Activated naive CD4-positive, alpha-beta T cell treated with anti-CD3 and anti-CD28 coated beads, Interleukin-2, amount 50 U/mL, for 72 hours (primary cell): ENCODE data around the gene MIB1. TPM values are rescaled to one million over a fixed set of nuclear protein-coding genes. Genes with fewer than 3 reads are reported as not detected.

Source experiments
- ATAC-seq, 2 donors: fragments of 150-1000 bp; cut with Tn5 transposase; 2 replicates each; pipeline ENCODE4 v1.10.0; 2021; ENCODE audit warnings: mild to moderate bottlenecking in 2 of 2, moderate library complexity in 2 of 2
- DNase-seq, 2 donors: peaks; one replicate each; pipeline ENCODE4 v3.0.0; 2021 to 2022; ENCODE audit warnings: low spot score in 2 of 2
- H3K27ac Mint-ChIP-seq, 2 donors: one replicate each; pipeline ENCODE4 v1.8.0; 2022; ENCODE audit warnings: mild to moderate bottlenecking in 2 of 2, mixed read lengths in 2 of 2
- H3K36me3 Mint-ChIP-seq, 2 donors: one replicate each; pipeline ENCODE4 v1.8.0; 2022; ENCODE audit warnings: mixed read lengths in 2 of 2
- H3K9me3 Mint-ChIP-seq, 2 donors: one replicate each; pipeline ENCODE4 v1.8.0; 2022; ENCODE audit warnings: mixed read lengths in 2 of 2
- total RNA-seq, 2 donors: library from RNA; stranded (reverse); gene quantifications; one replicate each; pipeline ENCODE4 v1.2.3, GENCODE V29; 2022

MIB1 gene
- total RNA-seq, 2 donors from 2014 or later = 32.5 to 43.7 TPM

GRCh38 chr18:21896732-21897336, 156.2 kb downstream of the MIB1 start:
- DNase-seq (no peak), ATAC-seq (no peak)
- Mint-ChIP-seq H3K9me3 (no peaks in the 10 kb centered on the region), H3K27ac (no peak overlapping the region), H3K36me3 (no peaks in the 10 kb centered on the region)

- no peaks in the 10 kb centered on the region for H3K9me3 Mint-ChIP-seq
Measured at GRCh38 chr18:21897811-21898210, 157.2 kb downstream of the MIB1 start.

DNA sequence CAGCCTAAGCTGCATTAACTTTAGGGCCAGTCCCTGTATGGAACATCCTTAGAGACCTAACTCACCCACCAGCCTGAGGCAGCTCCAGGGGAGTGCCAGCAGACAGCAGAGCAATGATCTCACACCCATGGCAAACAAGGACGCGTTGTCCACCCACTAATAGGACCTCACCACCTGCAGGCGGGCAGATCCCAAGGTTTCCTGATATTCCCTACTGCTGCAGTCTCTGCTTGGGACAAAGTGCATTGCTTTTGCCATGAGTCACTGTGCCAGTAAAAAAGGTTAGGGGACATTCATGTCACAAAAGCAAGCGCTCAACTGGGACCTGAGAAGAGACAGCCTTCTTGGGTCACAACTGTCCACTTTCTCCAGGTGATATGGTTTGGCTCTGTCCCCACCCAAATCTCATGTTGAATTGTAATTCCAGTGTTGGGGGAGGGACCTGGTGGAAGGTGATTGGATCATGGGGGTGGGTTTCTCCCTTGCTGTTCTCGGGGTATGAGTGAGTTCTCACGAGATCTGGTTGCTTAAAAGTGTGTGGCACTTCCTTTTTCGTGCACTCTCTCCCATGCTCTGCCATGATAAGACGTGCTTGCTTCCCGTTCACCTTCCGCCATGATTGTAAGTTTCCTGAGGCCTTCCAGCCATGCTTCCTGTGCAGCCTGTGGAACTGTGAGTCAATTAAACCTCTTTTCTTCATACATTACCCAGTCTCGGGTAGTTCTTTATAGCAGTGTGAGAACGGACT, 160.2 kb downstream of the MIB1 start:
- ATAC-seq (no peak), DNase-seq (no peak)
- Mint-ChIP-seq H3K27ac (no peak overlapping the region), H3K9me3 (no peaks in the 10 kb centered on the region), H3K36me3 (no peaks in the 10 kb centered on the region)

More at GRCh38 chr18:21897811-21898210, 157.2 kb downstream of the MIB1 start:
- Mint-ChIP-seq H3K27ac (no peak overlapping the region), H3K36me3 (no peaks in the 10 kb centered on the region)
- DNase-seq (peak in 1 of 2 donors; percentile 36), ATAC-seq (peak in 1 of 2 donors; percentile 58)

GRCh38 chr18:21901423-21901945, 160.9 kb downstream of the MIB1 start:
- Mint-ChIP-seq H3K9me3 (no peaks in the 10 kb centered on the region), H3K36me3 (no peaks in the 10 kb centered on the region), H3K27ac (no peak overlapping the region)
- DNase-seq = no peak
- no peak for ATAC-seq

DNA sequence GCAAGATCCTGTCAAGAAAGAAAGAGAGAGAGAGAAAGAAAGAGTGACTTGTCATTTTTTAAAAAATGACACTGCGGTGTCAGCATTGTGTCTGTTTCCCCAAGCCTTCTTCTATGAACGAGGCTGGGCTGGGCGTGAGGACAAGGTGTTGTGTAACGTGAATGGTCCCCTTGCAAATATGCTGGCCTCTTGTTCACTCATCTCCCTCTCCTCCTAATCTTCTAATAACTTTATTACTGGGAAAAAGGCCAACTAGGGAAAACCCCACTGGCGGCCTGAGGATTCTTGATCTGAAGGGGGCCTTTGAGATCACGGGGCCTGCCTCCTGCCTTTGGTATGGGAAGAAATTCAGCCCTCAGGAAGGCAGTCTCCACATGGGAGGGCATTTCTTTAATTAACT, 163.1 kb downstream of the MIB1 start:
- H3K9me3 Mint-ChIP-seq = no peaks in the 10 kb centered on the region
- no peaks in the 10 kb centered on the region for H3K36me3 Mint-ChIP-seq
- ATAC-seq (no peak), DNase-seq (no peak)
- no peak overlapping the region for H3K27ac Mint-ChIP-seq

GRCh38 chr18:21904856-21905255, 164.3 kb downstream of the MIB1 start:
- Mint-ChIP-seq H3K27ac (no peak overlapping the region), H3K9me3 (no peaks in the 10 kb centered on the region), H3K36me3 (no peaks in the 10 kb centered on the region)
- no peak for DNase-seq
- ATAC-seq = no peak

DNA sequence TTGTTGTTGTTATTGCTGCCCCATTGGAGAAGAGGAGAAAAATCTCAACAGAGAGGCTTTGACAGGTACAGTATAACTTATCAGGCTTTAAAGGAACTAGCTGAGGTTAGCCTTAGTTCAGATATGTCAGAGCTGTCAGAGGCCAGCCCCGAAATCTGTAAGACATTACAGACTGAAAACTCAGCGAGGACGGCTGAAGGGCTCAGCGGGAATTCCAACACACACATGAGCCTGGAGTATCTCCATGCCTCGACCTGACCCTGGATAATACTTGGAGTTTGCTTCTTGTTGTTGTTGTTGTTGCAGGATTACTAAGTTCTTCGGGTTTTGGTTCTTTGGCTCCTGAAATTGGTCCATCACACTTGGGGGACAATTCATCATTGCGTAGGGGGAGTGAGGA, 166.9 kb downstream of the MIB1 start:
- H3K36me3 Mint-ChIP-seq = no peaks in the 10 kb centered on the region
- H3K27ac Mint-ChIP-seq = no peak overlapping the region
- ATAC-seq (no peak), DNase-seq (no peak)
- H3K9me3 Mint-ChIP-seq = no peaks in the 10 kb centered on the region

- Mint-ChIP-seq H3K36me3 (no peaks in the 10 kb centered on the region), H3K27ac (no peak overlapping the region), H3K9me3 (no peaks in the 10 kb centered on the region)
- DNase-seq = no peak
- ATAC-seq = no peak
Measured at GRCh38 chr18:21908711-21909110, 168.1 kb downstream of the MIB1 start.

DNA sequence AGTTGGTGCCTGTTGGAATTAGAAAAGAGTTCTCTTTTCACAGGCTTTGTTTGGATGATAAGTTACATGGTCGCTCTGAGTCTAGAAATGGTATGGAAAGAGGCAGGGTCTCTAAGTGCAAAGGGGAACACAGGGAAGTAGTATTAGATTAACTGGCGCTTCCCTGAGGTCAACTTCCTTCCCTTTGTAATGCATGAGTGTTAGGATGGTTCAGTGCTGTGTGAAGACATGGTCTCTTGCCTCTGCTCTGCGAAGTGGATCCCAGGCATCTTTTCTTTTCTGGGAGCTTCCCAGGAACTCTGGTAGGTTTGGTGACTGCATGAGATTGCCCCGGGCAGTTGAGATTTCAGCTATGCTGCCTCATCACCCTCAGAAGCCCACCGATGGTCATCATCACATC, 170.3 kb downstream of the MIB1 start:
- DNase-seq (no peak), ATAC-seq (no peak)
- Mint-ChIP-seq H3K36me3 (no peaks in the 10 kb centered on the region), H3K27ac (no peak overlapping the region), H3K9me3 (no peaks in the 10 kb centered on the region)

GRCh38 chr18:21911551-21911950, 171.0 kb downstream of the MIB1 start:
- DNase-seq (no peak), ATAC-seq (no peak)
- no peaks in the 10 kb centered on the region for H3K36me3 Mint-ChIP-seq
- H3K9me3 Mint-ChIP-seq = no peaks in the 10 kb centered on the region
- no peak overlapping the region for H3K27ac Mint-ChIP-seq

DNA sequence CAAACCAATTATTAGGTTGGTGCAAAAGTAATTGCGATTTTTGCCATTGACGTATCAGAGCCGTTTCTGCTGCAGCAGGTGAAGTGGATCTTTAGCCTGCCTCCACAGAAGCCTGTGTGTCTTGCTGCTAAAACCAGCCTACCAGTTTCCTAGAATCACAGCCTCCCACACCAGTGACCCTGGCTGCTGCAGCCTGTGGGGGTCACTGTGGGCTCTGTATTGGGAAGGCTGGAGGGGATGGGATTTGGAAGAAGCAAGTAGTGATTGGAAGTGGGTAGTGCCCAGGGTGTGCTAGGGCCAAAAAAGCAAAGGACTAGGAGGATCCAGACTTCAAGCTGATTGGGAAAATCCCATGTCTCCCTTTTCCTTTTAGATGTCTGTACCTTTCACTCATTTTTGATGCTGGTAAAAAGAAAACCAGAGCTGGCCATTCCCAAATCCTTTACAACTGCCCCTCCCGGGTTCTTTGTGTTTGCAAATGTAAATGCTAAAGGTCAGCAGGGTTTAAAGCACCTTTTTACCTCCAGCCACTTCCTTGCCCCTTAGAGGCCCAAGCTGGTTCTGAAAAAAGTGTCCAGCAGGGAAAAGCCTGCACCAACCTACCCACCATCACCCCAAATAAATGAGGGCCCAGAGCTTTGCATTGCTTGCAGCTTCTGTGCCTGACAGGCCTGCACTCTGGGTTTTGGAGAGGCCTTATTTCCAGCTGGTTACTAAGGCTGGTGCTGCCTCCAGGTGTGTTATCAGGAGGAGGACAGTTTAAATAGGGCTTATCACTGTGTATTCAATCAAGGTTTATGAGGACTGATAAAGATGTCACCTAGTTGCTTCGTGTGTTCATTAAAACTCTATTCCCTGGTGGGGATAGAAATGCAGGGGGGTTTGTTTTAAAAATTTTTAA, 172.0 kb downstream of the MIB1 start:
- H3K27ac Mint-ChIP-seq = no peak overlapping the region

DNA sequence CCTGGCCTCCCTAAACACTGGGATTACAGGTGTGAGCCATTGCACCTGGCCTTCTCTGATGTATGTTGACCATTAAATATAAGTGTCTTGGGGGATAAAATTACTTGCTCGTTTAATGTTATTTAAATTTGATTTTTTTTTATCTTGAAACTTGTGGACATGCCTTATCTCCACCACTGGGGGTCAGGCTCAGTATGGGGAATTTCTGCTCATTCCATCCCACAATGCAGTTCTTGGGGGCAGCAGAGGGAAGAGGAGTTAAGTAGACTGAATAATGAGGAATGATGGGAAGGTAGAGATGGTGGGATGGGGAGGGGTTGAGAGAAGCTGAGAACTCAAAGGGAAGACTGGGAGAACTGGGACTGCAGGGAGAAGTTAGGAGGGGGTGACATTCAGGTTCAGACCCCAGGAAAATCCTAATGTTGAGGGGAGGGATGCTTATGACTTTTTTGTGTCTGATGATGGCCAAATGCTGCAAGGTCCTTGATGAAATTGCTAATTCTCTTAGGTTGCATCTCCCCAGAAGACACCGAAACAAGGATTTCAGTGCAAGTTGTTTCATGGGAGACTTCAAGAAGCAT, 174.2 kb downstream of the MIB1 start:
- H3K36me3 Mint-ChIP-seq = no peaks in the 10 kb centered on the region
- peaks cover 4 to 5% of the 10 kb centered on the region in 2 donors for H3K9me3 Mint-ChIP-seq
- DNase-seq (no peak), ATAC-seq (no peak)
- no peak overlapping the region for H3K27ac Mint-ChIP-seq

More for the DNA sequence above, 172.0 kb downstream of the MIB1 start:
- DNase-seq = no peak
- H3K9me3 Mint-ChIP-seq = no peaks in the 10 kb centered on the region
- no peak for ATAC-seq
- H3K36me3 Mint-ChIP-seq = no peaks in the 10 kb centered on the region

GRCh38 chr18:21915546-21915945, 175.0 kb downstream of the MIB1 start:
- ATAC-seq (no peak), DNase-seq (no peak)
- peaks cover 4 to 5% of the 10 kb centered on the region in 2 donors for H3K9me3 Mint-ChIP-seq
- H3K36me3 Mint-ChIP-seq = no peaks in the 10 kb centered on the region
- no peak overlapping the region for H3K27ac Mint-ChIP-seq

DNA sequence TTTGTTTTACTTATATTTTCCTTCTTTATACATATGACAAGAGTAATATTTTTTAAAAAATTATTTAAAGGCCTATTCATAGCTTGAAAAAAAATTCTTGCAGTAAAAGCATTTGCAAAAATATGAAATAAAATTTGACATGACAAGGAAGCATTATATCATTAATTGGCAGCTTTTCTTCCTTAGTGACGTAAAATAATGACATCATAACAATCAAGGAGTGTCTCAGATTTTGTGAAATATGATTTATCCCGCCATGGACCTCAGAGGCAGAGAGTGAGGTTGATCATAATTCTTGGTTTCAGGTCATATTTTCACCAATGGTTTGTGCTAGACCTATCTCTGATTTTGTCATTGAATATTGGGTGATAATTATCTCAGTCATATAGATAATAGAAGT, 176.0 kb downstream of the MIB1 start:
- H3K27ac Mint-ChIP-seq = no peak overlapping the region
- DNase-seq (no peak), ATAC-seq (no peak)
- H3K9me3 Mint-ChIP-seq = peaks cover 4 to 5% of the 10 kb centered on the region in 2 donors
- no peaks in the 10 kb centered on the region for H3K36me3 Mint-ChIP-seq

DNA sequence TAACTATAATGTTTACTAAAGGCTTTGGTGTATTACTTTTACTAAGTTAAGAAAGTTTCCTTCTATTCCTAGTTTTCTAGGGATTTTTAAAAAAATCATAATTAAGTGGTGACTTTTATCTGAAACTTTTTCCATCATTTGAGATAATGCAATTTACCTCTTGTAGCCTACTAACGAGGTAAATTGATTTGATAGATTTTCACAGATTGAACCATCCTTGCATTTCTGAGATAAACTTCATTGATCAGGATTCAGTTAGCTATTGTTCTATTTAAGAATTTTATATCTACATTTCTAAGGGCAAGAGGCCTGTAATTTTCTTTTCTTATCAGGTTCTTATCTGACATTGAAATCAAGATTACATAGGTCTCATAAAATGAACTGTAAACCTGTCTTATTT, 178.1 kb downstream of the MIB1 start:
- DNase-seq (no peak), ATAC-seq (no peak)
- H3K27ac Mint-ChIP-seq = no peak overlapping the region
- H3K36me3 Mint-ChIP-seq = no peaks in the 10 kb centered on the region
- H3K9me3 Mint-ChIP-seq = peaks cover 4 to 5% of the 10 kb centered on the region in 2 donors
